SK-N-SH treated with all-trans-retinoic acid at 6 μM for 48 hours (cell line): ENCODE results near the gene DCAF16.

Source experiments
- ARNTL ChIP-seq: fragments of 450-650 bp; formaldehyde crosslinking; IDR thresholded peaks from 2 replicates; pipeline ENCODE4 v1.5.0; 2020; ENCODE audit warnings: low read depth, mild to moderate bottlenecking, moderate library complexity, borderline replicate concordance
- BACH2 ChIP-seq: fragments of 250-450 bp; sonication (Bioruptor Pico); IDR thresholded peaks from 2 replicates; pipeline ENCODE4 v1.9.0; 2021; ENCODE audit warnings: mild to moderate bottlenecking, borderline replicate concordance
- CREB5 ChIP-seq: fragments of 250-450 bp; sonication (Bioruptor Pico); IDR thresholded peaks from 2 replicates; pipeline ENCODE4 v1.5.1; 2020; ENCODE audit warnings: low read depth, mild to moderate bottlenecking, moderate library complexity
- ESRRG ChIP-seq: fragments of 250-450 bp; sonication (Bioruptor Pico); IDR thresholded peaks from 2 replicates; pipeline ENCODE4 v1.6.1; 2021; ENCODE audit warnings: mild to moderate bottlenecking
- GLIS3 ChIP-seq: fragments of 250-450 bp; sonication (Bioruptor Pico); IDR thresholded peaks from 2 replicates; pipeline ENCODE4 v1.5.0; 2020; ENCODE audit warnings: mild to moderate bottlenecking, moderate library complexity
- RARB ChIP-seq: fragments of 250-450 bp; sonication (Bioruptor Pico); IDR thresholded peaks from 2 replicates; pipeline ENCODE4 v1.8.0; 2021; ENCODE audit warnings: mild to moderate bottlenecking, moderate library complexity
- TCF4 ChIP-seq: fragments of 250-450 bp; sonication (Bioruptor Pico); IDR thresholded peaks from 2 replicates; pipeline ENCODE4 v1.8.0; 2021; ENCODE audit warnings: mild to moderate bottlenecking, moderate library complexity, borderline replicate concordance
- TF ChIP-seq, protein P1 (sequence below): fragments of 250-450 bp; sonication (Bioruptor Pico); IDR thresholded peaks from 2 replicates; pipeline ENCODE4 v1.8.0; 2020; ENCODE audit warnings: mild to moderate bottlenecking, moderate library complexity, borderline replicate concordance
- TF ChIP-seq, protein P2 (sequence below): fragments of 250-450 bp; sonication (Bioruptor Pico); IDR thresholded peaks from 2 replicates; pipeline ENCODE4 v1.8.0; 2021; ENCODE audit warnings: low read depth, mild to moderate bottlenecking, moderate library complexity, borderline replicate concordance

DNA sequence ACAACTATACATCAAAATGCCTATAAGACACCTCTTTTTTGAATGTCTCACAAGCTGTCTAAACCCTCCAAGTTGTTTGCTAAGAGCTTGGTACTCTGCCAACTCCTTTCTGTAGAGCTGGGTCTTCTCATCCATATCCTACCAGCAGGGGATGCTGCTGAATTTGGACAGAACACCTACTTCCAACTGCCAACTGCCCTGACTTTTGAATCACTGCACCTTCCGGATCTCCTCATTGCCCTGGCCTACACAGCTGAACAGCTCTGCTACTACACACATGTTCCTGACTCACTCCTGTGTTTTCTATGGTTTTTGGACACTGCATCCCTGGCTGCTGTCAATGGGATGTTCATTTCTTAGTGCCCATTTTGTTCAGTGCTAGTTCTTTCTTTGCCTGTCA lies 47.8 kb downstream of the DCAF16 start:
- TF ChIP-seq CREB5: no peak
- TF ChIP-seq, protein P1, sequence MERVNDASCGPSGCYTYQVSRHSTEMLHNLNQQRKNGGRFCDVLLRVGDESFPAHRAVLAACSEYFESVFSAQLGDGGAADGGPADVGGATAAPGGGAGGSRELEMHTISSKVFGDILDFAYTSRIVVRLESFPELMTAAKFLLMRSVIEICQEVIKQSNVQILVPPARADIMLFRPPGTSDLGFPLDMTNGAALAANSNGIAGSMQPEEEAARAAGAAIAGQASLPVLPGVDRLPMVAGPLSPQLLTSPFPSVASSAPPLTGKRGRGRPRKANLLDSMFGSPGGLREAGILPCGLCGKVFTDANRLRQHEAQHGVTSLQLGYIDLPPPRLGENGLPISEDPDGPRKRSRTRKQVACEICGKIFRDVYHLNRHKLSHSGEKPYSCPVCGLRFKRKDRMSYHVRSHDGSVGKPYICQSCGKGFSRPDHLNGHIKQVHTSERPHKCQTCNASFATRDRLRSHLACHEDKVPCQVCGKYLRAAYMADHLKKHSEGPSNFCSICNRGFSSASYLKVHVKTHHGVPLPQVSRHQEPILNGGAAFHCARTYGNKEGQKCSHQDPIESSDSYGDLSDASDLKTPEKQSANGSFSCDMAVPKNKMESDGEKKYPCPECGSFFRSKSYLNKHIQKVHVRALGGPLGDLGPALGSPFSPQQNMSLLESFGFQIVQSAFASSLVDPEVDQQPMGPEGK (CRISPR knock-in tag): no peak
- TF ChIP-seq RARB: no peak
- TF ChIP-seq GLIS3 (CRISPR knock-in tag): no peak
- no peak for TF ChIP-seq ESRRG (CRISPR knock-in tag)
- TF ChIP-seq, protein P2, sequence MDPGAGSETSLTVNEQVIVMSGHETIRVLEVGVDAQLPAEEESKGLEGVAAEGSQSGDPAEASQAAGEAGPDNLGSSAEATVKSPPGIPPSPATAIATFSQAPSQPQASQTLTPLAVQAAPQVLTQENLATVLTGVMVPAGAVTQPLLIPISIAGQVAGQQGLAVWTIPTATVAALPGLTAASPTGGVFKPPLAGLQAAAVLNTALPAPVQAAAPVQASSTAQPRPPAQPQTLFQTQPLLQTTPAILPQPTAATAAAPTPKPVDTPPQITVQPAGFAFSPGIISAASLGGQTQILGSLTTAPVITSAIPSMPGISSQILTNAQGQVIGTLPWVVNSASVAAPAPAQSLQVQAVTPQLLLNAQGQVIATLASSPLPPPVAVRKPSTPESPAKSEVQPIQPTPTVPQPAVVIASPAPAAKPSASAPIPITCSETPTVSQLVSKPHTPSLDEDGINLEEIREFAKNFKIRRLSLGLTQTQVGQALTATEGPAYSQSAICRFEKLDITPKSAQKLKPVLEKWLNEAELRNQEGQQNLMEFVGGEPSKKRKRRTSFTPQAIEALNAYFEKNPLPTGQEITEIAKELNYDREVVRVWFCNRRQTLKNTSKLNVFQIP (CRISPR knock-in tag): no peak
- TF ChIP-seq BACH2 (CRISPR knock-in tag): no peak
- TF ChIP-seq ARNTL (CRISPR knock-in tag): no peak
- TF ChIP-seq TCF4 (CRISPR knock-in tag): no peak
